ENCODE measurements around the gene KREMEN1. TPM values are rescaled to one million over a fixed set of nuclear protein-coding genes. Genes with fewer than 3 reads are reported as not detected.

The KREMEN1 gene
- total and polyA plus RNA-seq, 2 experiments from 2014 or later, result 1.8 to 3.8 TPM

DNA sequence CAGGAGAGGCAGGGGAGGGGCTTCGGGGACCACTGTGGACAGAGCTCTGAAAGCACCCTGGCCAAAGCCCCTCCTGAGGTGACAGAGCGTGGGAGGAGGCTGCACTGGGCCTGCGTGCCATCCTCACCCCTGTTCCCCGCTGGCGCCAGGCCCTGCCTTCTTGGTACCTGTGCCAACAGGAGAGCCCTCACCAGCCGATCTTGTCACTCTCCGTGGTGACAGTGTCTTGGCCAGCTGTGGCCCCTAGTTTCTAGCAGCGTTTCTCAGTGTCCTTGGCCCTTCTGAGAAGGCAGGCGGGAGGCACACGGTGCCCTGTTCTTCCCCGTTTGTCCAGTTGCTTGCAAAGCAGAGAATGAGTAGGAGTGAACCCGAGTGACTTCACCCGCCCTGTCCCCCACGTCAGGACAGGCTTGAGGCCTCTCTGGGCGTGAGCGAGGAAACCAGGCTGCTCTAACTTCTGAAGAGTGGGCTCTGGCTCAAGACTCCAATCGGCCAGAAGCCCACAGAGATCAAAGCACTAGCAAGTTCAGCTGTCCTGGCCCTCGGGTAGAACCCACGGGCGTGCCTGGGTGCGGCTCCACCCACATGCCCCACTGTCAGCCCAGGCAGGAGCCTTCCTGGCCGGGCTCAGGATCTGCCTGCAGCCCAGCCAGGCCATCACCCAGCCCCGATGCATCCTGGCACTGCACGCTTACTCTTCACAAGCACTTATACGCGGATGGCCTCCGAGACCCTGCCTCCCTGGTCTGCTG lies 72.7 kb downstream of the KREMEN1 start:
- no peaks in the 10 kb centered on the region for H3K27me3 ChIP-seq (ENCODE audit: insufficient read depth)
- Mint-ChIP-seq H3K4me1 (peaks cover 26% of the 10 kb centered on the region), H3K27me3 (ENCODE audit: insufficient read depth, low read depth, poor library complexity) (peaks cover 9% of the 10 kb centered on the region), H3K36me3 (ENCODE audit: low read depth) (0 out of 3 replicates have a peak, but pooled peaks cover 3% of the 10 kb centered on the region), H3K4me3 (no peak overlapping the region), H3K9me3 (no peaks in the 10 kb centered on the region), H3K27ac (no peak overlapping the region)
- 0 out of 2 replicates have a peak, but pooled peaks cover 4% of the 10 kb centered on the region for H3F3A ChIP-seq (replicated peaks; ENCODE audit: low read depth)
- no peaks in the 10 kb centered on the region for H3K9me2 ChIP-seq (ENCODE audit: insufficient read depth)
- ATAC-seq (peak; percentile 11; the same call in 2 of the 3 replicates), DNase-seq (ENCODE audit: low spot score) (no peak)
- no peak overlapping the region for H3K4me3 ChIP-seq
- H3K27ac ChIP-seq (ENCODE audit: low read depth), result no peak overlapping the region
- H3K4me2 ChIP-seq, result no peak overlapping the region
- no peaks in the 10 kb centered on the region for H3K79me2 ChIP-seq (replicated peaks; ENCODE audit: insufficient read depth)
- H3K36me3 ChIP-seq (ENCODE audit: insufficient read depth), result no peaks in the 10 kb centered on the region; the same call in 1 of the 2 replicates
- peaks cover 18% of the 10 kb centered on the region for H3K4me1 ChIP-seq (ENCODE audit: insufficient read depth)
- no peak overlapping the region for H2AFZ ChIP-seq
- no peaks in the 10 kb centered on the region for H4K20me1 ChIP-seq (replicated peaks; ENCODE audit: insufficient read depth)
- TF ChIP-seq ZNF331 (CRISPR knock-in tag; IDR thresholded peaks at IDR 0.05; ENCODE audit: low read depth), result no peak
- TF ChIP-seq EZH2 (IDR thresholded peaks at IDR 0.05; ENCODE audit: low read depth, unreplicated experiment), result no peak
- no peak for TF ChIP-seq ZNF114 (CRISPR knock-in tag; IDR thresholded peaks at IDR 0.05)
- TF ChIP-seq JUNB (IDR thresholded peaks at IDR 0.05; ENCODE audit: unreplicated experiment), result no peak
- TF ChIP-seq, protein P1, sequence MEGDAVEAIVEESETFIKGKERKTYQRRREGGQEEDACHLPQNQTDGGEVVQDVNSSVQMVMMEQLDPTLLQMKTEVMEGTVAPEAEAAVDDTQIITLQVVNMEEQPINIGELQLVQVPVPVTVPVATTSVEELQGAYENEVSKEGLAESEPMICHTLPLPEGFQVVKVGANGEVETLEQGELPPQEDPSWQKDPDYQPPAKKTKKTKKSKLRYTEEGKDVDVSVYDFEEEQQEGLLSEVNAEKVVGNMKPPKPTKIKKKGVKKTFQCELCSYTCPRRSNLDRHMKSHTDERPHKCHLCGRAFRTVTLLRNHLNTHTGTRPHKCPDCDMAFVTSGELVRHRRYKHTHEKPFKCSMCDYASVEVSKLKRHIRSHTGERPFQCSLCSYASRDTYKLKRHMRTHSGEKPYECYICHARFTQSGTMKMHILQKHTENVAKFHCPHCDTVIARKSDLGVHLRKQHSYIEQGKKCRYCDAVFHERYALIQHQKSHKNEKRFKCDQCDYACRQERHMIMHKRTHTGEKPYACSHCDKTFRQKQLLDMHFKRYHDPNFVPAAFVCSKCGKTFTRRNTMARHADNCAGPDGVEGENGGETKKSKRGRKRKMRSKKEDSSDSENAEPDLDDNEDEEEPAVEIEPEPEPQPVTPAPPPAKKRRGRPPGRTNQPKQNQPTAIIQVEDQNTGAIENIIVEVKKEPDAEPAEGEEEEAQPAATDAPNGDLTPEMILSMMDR (conservative IDR thresholded peaks at IDR 0.05; ENCODE audit: low read depth in 2 of 2), result no peak
- TF ChIP-seq, protein P2, sequence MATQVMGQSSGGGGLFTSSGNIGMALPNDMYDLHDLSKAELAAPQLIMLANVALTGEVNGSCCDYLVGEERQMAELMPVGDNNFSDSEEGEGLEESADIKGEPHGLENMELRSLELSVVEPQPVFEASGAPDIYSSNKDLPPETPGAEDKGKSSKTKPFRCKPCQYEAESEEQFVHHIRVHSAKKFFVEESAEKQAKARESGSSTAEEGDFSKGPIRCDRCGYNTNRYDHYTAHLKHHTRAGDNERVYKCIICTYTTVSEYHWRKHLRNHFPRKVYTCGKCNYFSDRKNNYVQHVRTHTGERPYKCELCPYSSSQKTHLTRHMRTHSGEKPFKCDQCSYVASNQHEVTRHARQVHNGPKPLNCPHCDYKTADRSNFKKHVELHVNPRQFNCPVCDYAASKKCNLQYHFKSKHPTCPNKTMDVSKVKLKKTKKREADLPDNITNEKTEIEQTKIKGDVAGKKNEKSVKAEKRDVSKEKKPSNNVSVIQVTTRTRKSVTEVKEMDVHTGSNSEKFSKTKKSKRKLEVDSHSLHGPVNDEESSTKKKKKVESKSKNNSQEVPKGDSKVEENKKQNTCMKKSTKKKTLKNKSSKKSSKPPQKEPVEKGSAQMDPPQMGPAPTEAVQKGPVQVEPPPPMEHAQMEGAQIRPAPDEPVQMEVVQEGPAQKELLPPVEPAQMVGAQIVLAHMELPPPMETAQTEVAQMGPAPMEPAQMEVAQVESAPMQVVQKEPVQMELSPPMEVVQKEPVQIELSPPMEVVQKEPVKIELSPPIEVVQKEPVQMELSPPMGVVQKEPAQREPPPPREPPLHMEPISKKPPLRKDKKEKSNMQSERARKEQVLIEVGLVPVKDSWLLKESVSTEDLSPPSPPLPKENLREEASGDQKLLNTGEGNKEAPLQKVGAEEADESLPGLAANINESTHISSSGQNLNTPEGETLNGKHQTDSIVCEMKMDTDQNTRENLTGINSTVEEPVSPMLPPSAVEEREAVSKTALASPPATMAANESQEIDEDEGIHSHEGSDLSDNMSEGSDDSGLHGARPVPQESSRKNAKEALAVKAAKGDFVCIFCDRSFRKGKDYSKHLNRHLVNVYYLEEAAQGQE (IDR thresholded peaks at IDR 0.05; ENCODE audit: unreplicated experiment), result no peak
- TF ChIP-seq, protein P3, sequence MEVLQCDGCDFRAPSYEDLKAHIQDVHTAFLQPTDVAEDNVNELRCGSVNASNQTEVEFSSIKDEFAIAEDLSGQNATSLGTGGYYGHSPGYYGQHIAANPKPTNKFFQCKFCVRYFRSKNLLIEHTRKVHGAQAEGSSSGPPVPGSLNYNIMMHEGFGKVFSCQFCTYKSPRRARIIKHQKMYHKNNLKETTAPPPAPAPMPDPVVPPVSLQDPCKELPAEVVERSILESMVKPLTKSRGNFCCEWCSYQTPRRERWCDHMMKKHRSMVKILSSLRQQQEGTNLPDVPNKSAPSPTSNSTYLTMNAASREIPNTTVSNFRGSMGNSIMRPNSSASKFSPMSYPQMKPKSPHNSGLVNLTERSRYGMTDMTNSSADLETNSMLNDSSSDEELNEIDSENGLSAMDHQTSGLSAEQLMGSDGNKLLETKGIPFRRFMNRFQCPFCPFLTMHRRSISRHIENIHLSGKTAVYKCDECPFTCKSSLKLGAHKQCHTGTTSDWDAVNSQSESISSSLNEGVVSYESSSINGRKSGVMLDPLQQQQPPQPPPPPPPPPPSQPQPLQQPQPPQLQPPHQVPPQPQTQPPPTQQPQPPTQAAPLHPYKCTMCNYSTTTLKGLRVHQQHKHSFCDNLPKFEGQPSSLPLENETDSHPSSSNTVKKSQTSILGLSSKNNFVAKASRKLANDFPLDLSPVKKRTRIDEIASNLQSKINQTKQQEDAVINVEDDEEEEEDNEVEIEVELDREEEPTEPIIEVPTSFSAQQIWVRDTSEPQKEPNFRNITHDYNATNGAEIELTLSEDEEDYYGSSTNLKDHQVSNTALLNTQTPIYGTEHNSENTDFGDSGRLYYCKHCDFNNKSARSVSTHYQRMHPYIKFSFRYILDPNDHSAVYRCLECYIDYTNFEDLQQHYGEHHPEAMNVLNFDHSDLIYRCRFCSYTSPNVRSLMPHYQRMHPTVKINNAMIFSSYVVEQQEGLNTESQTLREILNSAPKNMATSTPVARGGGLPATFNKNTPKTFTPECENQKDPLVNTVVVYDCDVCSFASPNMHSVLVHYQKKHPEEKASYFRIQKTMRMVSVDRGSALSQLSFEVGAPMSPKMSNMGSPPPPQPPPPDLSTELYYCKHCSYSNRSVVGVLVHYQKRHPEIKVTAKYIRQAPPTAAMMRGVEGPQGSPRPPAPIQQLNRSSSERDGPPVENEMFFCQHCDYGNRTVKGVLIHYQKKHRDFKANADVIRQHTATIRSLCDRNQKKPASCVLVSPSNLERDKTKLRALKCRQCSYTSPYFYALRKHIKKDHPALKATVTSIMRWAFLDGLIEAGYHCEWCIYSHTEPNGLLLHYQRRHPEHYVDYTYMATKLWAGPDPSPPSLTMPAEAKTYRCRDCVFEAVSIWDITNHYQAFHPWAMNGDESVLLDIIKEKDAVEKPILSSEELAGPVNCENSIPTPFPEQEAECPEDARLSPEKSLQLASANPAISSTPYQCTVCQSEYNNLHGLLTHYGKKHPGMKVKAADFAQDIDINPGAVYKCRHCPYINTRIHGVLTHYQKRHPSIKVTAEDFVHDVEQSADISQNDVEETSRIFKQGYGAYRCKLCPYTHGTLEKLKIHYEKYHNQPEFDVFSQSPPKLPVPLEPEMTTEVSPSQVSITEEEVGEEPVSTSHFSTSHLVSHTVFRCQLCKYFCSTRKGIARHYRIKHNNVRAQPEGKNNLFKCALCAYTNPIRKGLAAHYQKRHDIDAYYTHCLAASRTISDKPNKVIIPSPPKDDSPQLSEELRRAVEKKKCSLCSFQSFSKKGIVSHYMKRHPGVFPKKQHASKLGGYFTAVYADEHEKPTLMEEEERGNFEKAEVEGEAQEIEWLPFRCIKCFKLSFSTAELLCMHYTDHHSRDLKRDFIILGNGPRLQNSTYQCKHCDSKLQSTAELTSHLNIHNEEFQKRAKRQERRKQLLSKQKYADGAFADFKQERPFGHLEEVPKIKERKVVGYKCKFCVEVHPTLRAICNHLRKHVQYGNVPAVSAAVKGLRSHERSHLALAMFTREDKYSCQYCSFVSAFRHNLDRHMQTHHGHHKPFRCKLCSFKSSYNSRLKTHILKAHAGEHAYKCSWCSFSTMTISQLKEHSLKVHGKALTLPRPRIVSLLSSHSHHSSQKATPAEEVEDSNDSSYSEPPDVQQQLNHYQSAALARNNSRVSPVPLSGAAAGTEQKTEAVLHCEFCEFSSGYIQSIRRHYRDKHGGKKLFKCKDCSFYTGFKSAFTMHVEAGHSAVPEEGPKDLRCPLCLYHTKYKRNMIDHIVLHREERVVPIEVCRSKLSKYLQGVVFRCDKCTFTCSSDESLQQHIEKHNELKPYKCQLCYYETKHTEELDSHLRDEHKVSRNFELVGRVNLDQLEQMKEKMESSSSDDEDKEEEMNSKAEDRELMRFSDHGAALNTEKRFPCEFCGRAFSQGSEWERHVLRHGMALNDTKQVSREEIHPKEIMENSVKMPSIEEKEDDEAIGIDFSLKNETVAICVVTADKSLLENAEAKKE (CRISPR knock-in tag; IDR thresholded peaks at IDR 0.05), result no peak
- TF ChIP-seq STAT1 (IDR thresholded peaks at IDR 0.05; ENCODE audit: unreplicated experiment), result no peak
- TF ChIP-seq POLR2AphosphoS5 (IDR thresholded peaks at IDR 0.05; ENCODE audit: low read depth), result no peak
- no peak for TF ChIP-seq EZH2phosphoT487 (IDR thresholded peaks at IDR 0.05; ENCODE audit: unreplicated experiment)
- TF ChIP-seq NANOG (IDR thresholded peaks at IDR 0.05; ENCODE audit: borderline replicate concordance), result no peak
